CD14-positive monocyte (primary cell): ENCODE results near the gene CASP8. TPM values are rescaled to one million over a fixed set of nuclear protein-coding genes. Genes with fewer than 3 reads are reported as not detected.
A peak's percentile ranks its signal among the peaks of the same experiment; 100 is the strongest.

Experiments
- DNase-seq, 3 donors: peaks; one replicate each; pipeline ENCODE4 v3.0.0-alpha.2; 2011 to 2022
- H2AFZ ChIP-seq: 2 replicates; pipeline ENCODE4 v1.6.0; 2012; ENCODE audit warnings: mild to moderate bottlenecking, low read depth, low read length, inconsistent platforms; ENCODE audit not compliant: insufficient read depth, poor library complexity, severe bottlenecking
- H3K27ac ChIP-seq, 2 donors: 1 replicate in 1 of 2; 2 replicates in 1 of 2; pipeline ENCODE4 v1.5.1; 2012 to 2013; ENCODE audit warnings: low read length in 2 of 2, control low read depth in 1 of 2, inconsistent platforms in 1 of 2, low read depth in 1 of 2, mild to moderate bottlenecking in 1 of 2
- H3K27me3 ChIP-seq, 2 donors: one replicate each; pipeline versions ENCODE4 v1.6.0 to v1.6.1; 2011 to 2013; ENCODE audit warnings: low read length in 2 of 2; ENCODE audit not compliant: control insufficient read depth in 2 of 2, insufficient read depth in 2 of 2
- H3K36me3 ChIP-seq, 2 donors: replicated peaks in 1 of 2; 1 replicate in 1 of 2; 2 replicates in 1 of 2; pipeline versions ENCODE4 v1.5.1 to v1.6.1; 2012 to 2013; ENCODE audit warnings: low read length in 2 of 2, control low read depth in 1 of 2, inconsistent platforms in 1 of 2, mild to moderate bottlenecking in 1 of 2; ENCODE audit not compliant: insufficient read depth in 2 of 2, control insufficient read depth in 1 of 2
- H3K4me1 ChIP-seq, 2 donors: 1 replicate in 1 of 2; 2 replicates in 1 of 2; pipeline versions ENCODE4 v1.5.1 to v1.6.1; 2012 to 2013; ENCODE audit warnings: low read length in 2 of 2, control low read depth in 1 of 2, inconsistent platforms in 1 of 2, mild to moderate bottlenecking in 1 of 2, moderate library complexity in 1 of 2; ENCODE audit not compliant: insufficient read depth in 2 of 2, control insufficient read depth in 1 of 2
- H3K4me2 ChIP-seq: replicated peaks from 2 replicates; pipeline ENCODE3; 2012; ENCODE audit warnings: low read length, moderate library complexity, mild to moderate bottlenecking; ENCODE audit not compliant: poor library complexity, severe bottlenecking; ENCODE audit errors: extremely low read depth
- H3K4me3 ChIP-seq, 3 experiments: fragments of 200-600 bp in 1 of 3; sonication (generic) in 1 of 3; replicated peaks in 1 of 3; 1 replicate in 2 of 3; 2 replicates in 1 of 3; pipeline ENCODE4 v1.5.1; 2011 to 2013; ENCODE audit warnings: low read length in 3 of 3, mild to moderate bottlenecking in 3 of 3, control low read depth in 2 of 3, low read depth in 2 of 3, inconsistent platforms in 1 of 3, moderate library complexity in 1 of 3
- H3K79me2 ChIP-seq: 2 replicates; pipeline ENCODE4 v1.6.0; 2012; ENCODE audit warnings: mild to moderate bottlenecking, control low read depth, inconsistent platforms, low read length, moderate library complexity; ENCODE audit not compliant: insufficient read depth
- H3K9ac ChIP-seq: 2 replicates; pipeline ENCODE4 v1.6.0; 2017; ENCODE audit warnings: low read length, mild to moderate bottlenecking; ENCODE audit not compliant: insufficient read depth, poor library complexity, severe bottlenecking
- H3K9me3 ChIP-seq, 2 donors: replicated peaks in 1 of 2; 1 replicate in 1 of 2; 2 replicates in 1 of 2; pipeline versions ENCODE4 v1.5.1 to v1.6.1; 2012 to 2013; ENCODE audit warnings: low read length in 2 of 2, control low read depth in 1 of 2; ENCODE audit not compliant: control insufficient read depth in 1 of 2, insufficient read depth in 1 of 2
- H4K20me1 ChIP-seq: 2 replicates; pipeline ENCODE4 v1.6.0; 2012; ENCODE audit warnings: mild to moderate bottlenecking, low read length, control low read depth, moderate library complexity; ENCODE audit not compliant: insufficient read depth
- H3K27ac Mint-ChIP-seq, 7 donors: one replicate each; pipeline ENCODE4 v1.8.0; 2020; ENCODE audit warnings: mild to moderate bottlenecking in 7 of 7, mixed read lengths in 7 of 7, moderate library complexity in 6 of 7, inconsistent platforms in 2 of 7
- H3K27me3 Mint-ChIP-seq, 3 donors: one replicate each; pipeline ENCODE4 v1.8.0; 2021 to 2022; ENCODE audit warnings: low read depth in 3 of 3, mild to moderate bottlenecking in 3 of 3, mixed read lengths in 3 of 3, moderate library complexity in 3 of 3, inconsistent platforms in 1 of 3
- H3K36me3 Mint-ChIP-seq, 2 donors: one replicate each; pipeline ENCODE4 v1.8.0; 2020; ENCODE audit warnings: mixed read lengths in 2 of 2, inconsistent platforms in 1 of 2, mild to moderate bottlenecking in 1 of 2
- H3K4me1 Mint-ChIP-seq: one replicate; pipeline ENCODE4 v1.8.0; 2020; ENCODE audit warnings: mild to moderate bottlenecking, mixed read lengths
- H3K4me3 Mint-ChIP-seq, 2 donors: one replicate each; pipeline ENCODE4 v1.8.0; 2020; ENCODE audit warnings: mild to moderate bottlenecking in 2 of 2, mixed read lengths in 2 of 2, moderate library complexity in 1 of 2
- H3K9me3 Mint-ChIP-seq, 7 donors: one replicate each; pipeline ENCODE4 v1.8.0; 2020 to 2022; ENCODE audit warnings: mixed read lengths in 7 of 7, mild to moderate bottlenecking in 6 of 7, moderate library complexity in 6 of 7, inconsistent platforms in 2 of 7
- WGBS: methylation state at CpG from one replicate; pipeline ENCODE4 v1.1.5; 2013; ENCODE audit warnings: missing lambda C conversion rate; ENCODE audit not compliant: insufficient coverage; 5-methylcytosine and 5-hydroxymethylcytosine counted together
- intact Hi-C, 2 donors: fragments of 100-400 bp; cut with micrococcal nuclease; formaldehyde crosslinking; loops; one replicate each; pipeline versions ENCODE4 v1.15.0 to v1.15.1; 2023
- polyA plus RNA-seq, 3 donors: library from polyadenylated mRNA; depleted of rRNA in 1 of 3; unstranded in 2 of 3; stranded (reverse) in 1 of 3; fragments of 300-500 nt in 2 of 3; fragments of >200 nt in 1 of 3; fragmentation: Illumina TruSeq in 2 of 3; gene quantifications; 1 replicate in 2 of 3; 2 replicates in 1 of 3; pipeline ENCODE4 v1.2.3, GENCODE V29; 2012 to 2021
- TF ChIP-seq, protein P1 (sequence below): fragments of 200-600 bp; IDR thresholded peaks from one replicate; pipeline ENCODE4 v1.8.0; 2022; ENCODE audit warnings: antibody characterized with exemption, mild to moderate bottlenecking

The CASP8 gene
- polyA plus RNA-seq, 3 donors, result 40.0 to 123 (median 80.7) TPM

DNA sequence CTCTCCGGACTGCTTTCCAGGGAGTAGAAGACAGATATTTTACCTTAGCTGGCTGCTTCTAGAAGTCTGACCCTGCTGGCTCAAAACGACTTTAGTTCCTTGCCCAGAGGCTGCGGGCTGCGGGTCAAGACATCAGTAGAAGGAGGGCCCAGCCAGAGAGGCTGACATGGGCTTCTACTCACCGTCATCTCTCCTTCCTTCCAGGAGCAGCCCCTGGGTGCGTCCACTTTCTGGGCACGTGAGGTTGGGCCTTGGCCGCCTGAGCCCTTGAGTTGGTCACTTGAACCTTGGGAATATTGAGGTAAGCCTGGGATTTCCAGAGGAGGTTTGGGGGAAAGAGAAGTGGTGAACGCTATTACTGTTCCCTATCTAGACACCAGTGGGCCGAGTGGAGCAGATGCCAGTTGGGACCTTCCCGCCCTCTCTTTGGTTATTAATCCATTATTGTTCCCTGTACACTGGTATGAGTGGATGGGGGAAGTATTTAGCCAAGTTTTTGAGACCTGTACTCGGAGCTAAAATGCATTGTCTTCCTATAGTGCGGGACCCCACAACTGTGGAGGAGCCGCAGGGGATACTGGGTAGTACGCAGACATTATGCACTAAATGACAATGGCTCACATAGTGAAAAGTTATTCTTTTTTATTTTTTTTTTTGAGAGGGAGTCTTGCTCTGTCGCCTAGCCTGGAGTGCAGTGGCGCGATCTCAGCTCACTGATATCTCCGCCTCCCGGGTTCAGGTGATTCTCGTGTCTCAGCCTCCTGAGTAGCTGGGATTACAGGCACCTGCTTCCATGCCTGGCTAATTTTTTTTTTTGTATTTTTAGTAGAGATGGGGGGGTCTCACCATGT, 26.3 kb upstream of the CASP8 start:
- H3K4me1 Mint-ChIP-seq, result peaks cover 59% of the 10 kb centered on the region

DNA sequence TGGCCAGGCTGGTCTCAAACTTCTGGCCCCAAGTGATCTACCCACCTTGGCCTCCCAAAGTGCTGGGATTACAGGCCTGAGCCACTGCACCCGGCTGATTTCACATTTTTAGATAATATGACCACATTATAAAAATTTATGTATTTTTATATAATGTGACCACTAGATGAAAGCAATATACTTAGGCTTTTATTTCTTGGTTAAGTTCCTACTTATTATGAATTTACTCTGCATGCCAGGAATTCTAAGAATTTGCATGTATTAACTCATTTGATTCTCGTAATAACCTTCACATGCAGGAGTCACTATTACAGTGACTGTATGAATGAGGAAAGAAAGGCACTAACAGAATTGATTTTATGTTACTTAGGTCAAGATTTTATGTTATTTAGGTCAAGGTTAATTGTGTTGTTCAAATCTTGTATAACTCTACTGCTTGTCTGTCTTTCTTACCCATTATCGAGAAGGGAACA, 25.6 kb upstream of the CASP8 start:
- intact Hi-C loops, result loop anchor here (5.0 to 10.0 kb wide), 5 partner anchors 38 to 340 kb away; partner anchors contain the start of genes CASP10 (in 2 of the 2), STRADB (in 1 of the 2) and TRAK2 (in 1 of the 2)
- Mint-ChIP-seq H3K27ac (peak overlapping the region in 6 of 7 donors; percentile 66 to 95 (median 94)), H3K4me1 (peaks cover 63% of the 10 kb centered on the region), H3K4me3 (peak overlapping the region; percentile 91 to 94), H3K27me3 (peaks cover 0 to 2% (median 0%) of the 10 kb centered on the region in 3 donors), H3K36me3 (peaks cover 0 to 2% of the 10 kb centered on the region in 2 donors), H3K9me3 (no peaks in the 10 kb centered on the region)
- H3K9me3 ChIP-seq, result no peaks in the 10 kb centered on the region
- peak overlapping the region; percentile 70 to 99 (median 92) for H3K4me3 ChIP-seq
- TF ChIP-seq, protein P1, sequence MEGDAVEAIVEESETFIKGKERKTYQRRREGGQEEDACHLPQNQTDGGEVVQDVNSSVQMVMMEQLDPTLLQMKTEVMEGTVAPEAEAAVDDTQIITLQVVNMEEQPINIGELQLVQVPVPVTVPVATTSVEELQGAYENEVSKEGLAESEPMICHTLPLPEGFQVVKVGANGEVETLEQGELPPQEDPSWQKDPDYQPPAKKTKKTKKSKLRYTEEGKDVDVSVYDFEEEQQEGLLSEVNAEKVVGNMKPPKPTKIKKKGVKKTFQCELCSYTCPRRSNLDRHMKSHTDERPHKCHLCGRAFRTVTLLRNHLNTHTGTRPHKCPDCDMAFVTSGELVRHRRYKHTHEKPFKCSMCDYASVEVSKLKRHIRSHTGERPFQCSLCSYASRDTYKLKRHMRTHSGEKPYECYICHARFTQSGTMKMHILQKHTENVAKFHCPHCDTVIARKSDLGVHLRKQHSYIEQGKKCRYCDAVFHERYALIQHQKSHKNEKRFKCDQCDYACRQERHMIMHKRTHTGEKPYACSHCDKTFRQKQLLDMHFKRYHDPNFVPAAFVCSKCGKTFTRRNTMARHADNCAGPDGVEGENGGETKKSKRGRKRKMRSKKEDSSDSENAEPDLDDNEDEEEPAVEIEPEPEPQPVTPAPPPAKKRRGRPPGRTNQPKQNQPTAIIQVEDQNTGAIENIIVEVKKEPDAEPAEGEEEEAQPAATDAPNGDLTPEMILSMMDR, result no peak
- peak overlapping the region in 1 of 2 donors; percentile 44 for H3K27ac ChIP-seq
- H3K4me1 ChIP-seq, result peaks cover 63 to 77% of the 10 kb centered on the region in 2 donors
- no CpG with 5 or more reads among the region's 3 CpGs for WGBS
- peaks cover 57% of the 10 kb centered on the region for H3K79me2 ChIP-seq
- H3K36me3 ChIP-seq, result no peaks in the 10 kb centered on the region
- peak overlapping the region; percentile 70 for H3K9ac ChIP-seq
- H2AFZ ChIP-seq, result no peak overlapping the region
- H3K27me3 ChIP-seq, result no peaks in the 10 kb centered on the region
- DNase-seq, result no peak
- no peaks in the 10 kb centered on the region for H4K20me1 ChIP-seq
- H3K4me2 ChIP-seq, result peak overlapping the region; percentile 80

More for the DNA sequence above, 26.3 kb upstream of the CASP8 start:
- H3K9me3 ChIP-seq, result no peaks in the 10 kb centered on the region
- peak overlapping the region; percentile 91 to 94 for H3K4me3 Mint-ChIP-seq
- peak overlapping the region; percentile 71 to 90 for H3K27ac ChIP-seq
- H3K9me3 Mint-ChIP-seq, result no peaks in the 10 kb centered on the region
- H3K4me1 ChIP-seq, result peaks cover 60 to 72% of the 10 kb centered on the region in 2 donors
- peak in 1 of 3 donors; percentile 60 for DNase-seq
- peaks cover 57% of the 10 kb centered on the region for H3K79me2 ChIP-seq
- peak overlapping the region; percentile 80 for H3K4me2 ChIP-seq
- H4K20me1 ChIP-seq, result no peaks in the 10 kb centered on the region
- H3K27me3 ChIP-seq, result no peaks in the 10 kb centered on the region
- intact Hi-C loops, result loop anchor here (5.0 to 10.0 kb wide), 3 partner anchors 52 to 339 kb away; partner anchors contain the start of genes CASP10 (in 2 of the 2), STRADB (in 1 of the 2) and TRAK2 (in 1 of the 2)
- H2AFZ ChIP-seq, result peak overlapping the region; percentile 88
- H3K9ac ChIP-seq, result peak overlapping the region; percentile 70
- H3K27me3 Mint-ChIP-seq, result peaks cover 0 to 2% (median 0%) of the 10 kb centered on the region in 3 donors
- TF ChIP-seq, protein P1, result no peak
- peak overlapping the region; percentile 70 to 99 (median 92) for H3K4me3 ChIP-seq
- no peaks in the 10 kb centered on the region for H3K36me3 Mint-ChIP-seq
- H3K27ac Mint-ChIP-seq, result peak overlapping the region; percentile 90 to 96 (median 94)
- no peaks in the 10 kb centered on the region for H3K36me3 ChIP-seq
- WGBS, result 12% methylated on average over 17 of the region's 21 CpGs
